Measurements from ENCODE around the gene USP19.

Gene USP19

GRCh38 chr3:49158103-49158709 lies 37.6 kb upstream of the USP19 start:
- TF ChIP-seq JUND (IDR thresholded peaks at IDR 0.05; ENCODE audit: low read depth) = no peak
- peak in 1 of 2 experiments; percentile 67 for DNase-seq (ENCODE audit: low read depth in 1 of 2, low spot score in 1 of 2)
- in situ Hi-C loops (cut with HindIII; ENCODE audit: low pct_unique_long_range_greater_than_20kb, low sequenced_read_pairs) = no loop called here

- DNase-seq (ENCODE audit: low read depth in 1 of 2, low spot score in 1 of 2) = no peak
- TF ChIP-seq JUND (IDR thresholded peaks at IDR 0.05; ENCODE audit: low read depth) = no peak
- in situ Hi-C loops (cut with HindIII; ENCODE audit: low pct_unique_long_range_greater_than_20kb, low sequenced_read_pairs) = no loop called here
Measured at GRCh38 chr3:49157289-49157688, 36.7 kb upstream of the USP19 start.

GRCh38 chr3:49153349-49153912 lies 32.8 kb upstream of the USP19 start:
- DNase-seq (ENCODE audit: low read depth in 1 of 2, low spot score in 1 of 2) = no peak
- in situ Hi-C loops (cut with HindIII; ENCODE audit: low pct_unique_long_range_greater_than_20kb, low sequenced_read_pairs) = no loop called here
- no peak for TF ChIP-seq JUND (IDR thresholded peaks at IDR 0.05; ENCODE audit: low read depth)

- in situ Hi-C loops (cut with HindIII; ENCODE audit: low pct_unique_long_range_greater_than_20kb, low sequenced_read_pairs) = no loop called here
- no peak for DNase-seq (ENCODE audit: low read depth in 1 of 2, low spot score in 1 of 2)
- TF ChIP-seq JUND (IDR thresholded peaks at IDR 0.05; ENCODE audit: low read depth) = no peak
Measured at GRCh38 chr3:49151610-49152009, 31.0 kb upstream of the USP19 start.

- in situ Hi-C loops (cut with HindIII; ENCODE audit: low pct_unique_long_range_greater_than_20kb, low sequenced_read_pairs) = no loop called here
- TF ChIP-seq JUND (IDR thresholded peaks at IDR 0.05; ENCODE audit: low read depth) = no peak
- DNase-seq (ENCODE audit: low read depth in 1 of 2, low spot score in 1 of 2) = no peak
Measured at GRCh38 chr3:49148159-49148558, 27.5 kb upstream of the USP19 start.

GRCh38 chr3:49140080-49140479 lies 19.5 kb upstream of the USP19 start:
- TF ChIP-seq JUND (IDR thresholded peaks at IDR 0.05; ENCODE audit: low read depth) = no peak
- in situ Hi-C loops (cut with HindIII; ENCODE audit: low pct_unique_long_range_greater_than_20kb, low sequenced_read_pairs) = no loop called here

GRCh38 chr3:49135499-49135898 lies 14.9 kb upstream of the USP19 start:
- in situ Hi-C loops (cut with HindIII; ENCODE audit: low pct_unique_long_range_greater_than_20kb, low sequenced_read_pairs) = no loop called here
- no peak for TF ChIP-seq JUND (IDR thresholded peaks at IDR 0.05; ENCODE audit: low read depth)
- no peak for DNase-seq (ENCODE audit: low read depth in 1 of 2, low spot score in 1 of 2)

More at GRCh38 chr3:49140080-49140479, 19.5 kb upstream of the USP19 start:
- no peak for DNase-seq (ENCODE audit: low read depth in 1 of 2, low spot score in 1 of 2)

- in situ Hi-C loops (cut with HindIII; ENCODE audit: low pct_unique_long_range_greater_than_20kb, low sequenced_read_pairs) = no loop called here
- TF ChIP-seq JUND (IDR thresholded peaks at IDR 0.05; ENCODE audit: low read depth) = no peak
- DNase-seq (ENCODE audit: low read depth in 1 of 2, low spot score in 1 of 2) = no peak
Measured at GRCh38 chr3:49134471-49135265, 14.0 kb upstream of the USP19 start.

- peak; percentile 84 to 91 for DNase-seq (ENCODE audit: low read depth in 1 of 2, low spot score in 1 of 2)
- no peak for TF ChIP-seq JUND (IDR thresholded peaks at IDR 0.05; ENCODE audit: low read depth)
- in situ Hi-C loops (cut with HindIII; ENCODE audit: low pct_unique_long_range_greater_than_20kb, low sequenced_read_pairs) = no loop called here
Measured at GRCh38 chr3:49133226-49133951, 12.8 kb upstream of the USP19 start.

GRCh38 chr3:49132437-49133225 lies 12.0 kb upstream of the USP19 start, which contains the start of gene LAMB2:
TSS of gene LAMB2 (minus strand) at chr3:49133050. CDS start at chr3:49132867, 183 bp downstream.
- DNase-seq (ENCODE audit: low read depth in 1 of 2, low spot score in 1 of 2) = peak; percentile 64 to 86

GRCh38 chr3:49132073-49132436 lies 11.4 kb upstream of the USP19 start:
- in situ Hi-C loops (cut with HindIII; ENCODE audit: low pct_unique_long_range_greater_than_20kb, low sequenced_read_pairs) = no loop called here
- no peak for TF ChIP-seq JUND (IDR thresholded peaks at IDR 0.05; ENCODE audit: low read depth)
- DNase-seq (ENCODE audit: low read depth in 1 of 2, low spot score in 1 of 2) = no peak

More at GRCh38 chr3:49132437-49133225, 12.0 kb upstream of the USP19 start, which contains the start of gene LAMB2:
- in situ Hi-C loops (cut with HindIII; ENCODE audit: low pct_unique_long_range_greater_than_20kb, low sequenced_read_pairs) = no loop called here
- no peak for TF ChIP-seq JUND (IDR thresholded peaks at IDR 0.05; ENCODE audit: low read depth)

GRCh38 chr3:49131576-49131975 lies 11.0 kb upstream of the USP19 start:
- TF ChIP-seq JUND (IDR thresholded peaks at IDR 0.05; ENCODE audit: low read depth) = no peak
- no peak for DNase-seq (ENCODE audit: low read depth in 1 of 2, low spot score in 1 of 2)
- in situ Hi-C loops (cut with HindIII; ENCODE audit: low pct_unique_long_range_greater_than_20kb, low sequenced_read_pairs) = no loop called here
